CD4-positive, alpha-beta T cell (primary cell): ENCODE measurements around the gene BRD3. TPM values are rescaled to one million over a fixed set of nuclear protein-coding genes. Genes with fewer than 3 reads are reported as not detected.

Experiments
- ATAC-seq: fragments of 200-7000 bp; cut with Tn5 transposase; one replicate; pipeline ENCODE4 v1.10.0; 2022; ENCODE audit warnings: mild to moderate bottlenecking; ENCODE audit not compliant: poor library complexity
- CTCF ChIA-PET: fragments of 350-600 bp; sonication (Branson Sonifier 250); formaldehyde crosslinking; loops from one replicate; lab custom pipeline; 2021; ENCODE audit warnings: antibody characterized with exemption, inconsistent platforms; lab: Charles Lee
- POLR2A ChIA-PET: fragments of 350-600 bp; sonication (Branson Sonifier 250); formaldehyde crosslinking; loops from one replicate; lab custom pipeline; 2021; ENCODE audit warnings: antibody characterized with exemption, inconsistent platforms; lab: Charles Lee
- DNase-seq, 14 experiments: peaks; one replicate each; pipeline ENCODE4 v3.0.0-alpha.2; 2013 to 2020; ENCODE audit warnings: mixed read lengths in 2 of 14
- H3K27ac ChIP-seq, 2 donors: one replicate each; pipeline versions ENCODE4 v1.5.1 to v1.7.0; 2013; ENCODE audit warnings: low read length in 2 of 2, low read depth in 1 of 2, mild to moderate bottlenecking in 1 of 2
- H3K27me3 ChIP-seq, 2 experiments: 1 replicate in 1 of 2; 2 replicates in 1 of 2; pipeline versions ENCODE4 v1.6.1 to v1.7.0; 2013; ENCODE audit warnings: low read length in 2 of 2, control low read depth in 1 of 2, mild to moderate bottlenecking in 1 of 2, moderate library complexity in 1 of 2; ENCODE audit not compliant: insufficient read depth in 2 of 2, control insufficient read depth in 1 of 2
- H3K36me3 ChIP-seq: one replicate; pipeline ENCODE4 v1.6.1; 2013; ENCODE audit warnings: low read length, control low read depth; ENCODE audit not compliant: insufficient read depth
- H3K4me1 ChIP-seq: one replicate; pipeline ENCODE4 v1.6.1; 2013; ENCODE audit warnings: low read length, control low read depth; ENCODE audit not compliant: insufficient read depth
- H3K4me3 ChIP-seq: one replicate; pipeline ENCODE4 v1.5.1; 2013; ENCODE audit warnings: mild to moderate bottlenecking, low read length, moderate library complexity
- H3K9me3 ChIP-seq, 2 experiments: 1 replicate in 1 of 2; 2 replicates in 1 of 2; pipeline versions ENCODE4 v1.6.1 to v1.7.0; 2013; ENCODE audit warnings: low read length in 2 of 2, mild to moderate bottlenecking in 2 of 2, control low read depth in 1 of 2, moderate library complexity in 1 of 2; ENCODE audit not compliant: control insufficient read depth in 1 of 2, insufficient read depth in 1 of 2
- H3K27ac Mint-ChIP-seq: one replicate; pipeline ENCODE4 v1.8.0; 2020; ENCODE audit warnings: mixed read lengths
- H3K27me3 Mint-ChIP-seq: one replicate; pipeline ENCODE4 v1.8.0; 2021; ENCODE audit warnings: mixed read lengths
- H3K36me3 Mint-ChIP-seq: one replicate; pipeline ENCODE4 v1.8.0; 2021; ENCODE audit warnings: low read depth, mixed read lengths
- H3K4me1 Mint-ChIP-seq: one replicate; pipeline ENCODE4 v1.8.0; 2021; ENCODE audit warnings: low read depth, mixed read lengths
- H3K4me3 Mint-ChIP-seq: one replicate; pipeline ENCODE4 v1.8.0; 2020; ENCODE audit warnings: mild to moderate bottlenecking, mixed read lengths
- H3K9me3 Mint-ChIP-seq: one replicate; pipeline ENCODE4 v1.8.0; 2020; ENCODE audit warnings: mixed read lengths
- intact Hi-C, 2 experiments: fragments of 100-400 bp; cut with DNase I in 1 of 2; cut with micrococcal nuclease in 1 of 2; formaldehyde crosslinking; loops; one replicate each; pipeline versions ENCODE4 v1.15.1 to v1.9.0; 2023 to 2025; cut with DNase I, micrococcal nuclease
- total RNA-seq, 174 experiments: library from RNA in 2 of 174; stranded (reverse) in 2 of 174; gene quantifications; one replicate each; pipeline ENCODE4 v1.2.3 and lab custom pipeline; 2021 to 2026
- TF ChIP-seq, protein P1 (sequence below): fragments of 200-600 bp; IDR thresholded peaks from one replicate; pipeline ENCODE4 v1.8.0; 2022; ENCODE audit warnings: antibody characterized with exemption, mild to moderate bottlenecking

BRD3 gene
- total RNA-seq, 2 experiments from 2014 or later, result 26.7 to 29.0 TPM

GRCh38 chr9:133995012-133995896 is 72.6 kb downstream of the BRD3 start:
- DNase-seq, result no peak
- no peak for ATAC-seq
- intact Hi-C loops, result loop anchor here (2.0 to 10.0 kb wide), 3 partner anchors 76 to 460 kb away; partner anchors contain the start of gene ADAMTSL2 (in 1 of the 2)

GRCh38 chr9:133994353-133995011 is 73.3 kb downstream of the BRD3 start:
- intact Hi-C loops, result loop anchor here (1.0 to 10.0 kb wide), 6 partner anchors 76 to 462 kb away; partner anchors contain the start of gene ADAMTSL2 (in 2 of the 2)

More at GRCh38 chr9:133995012-133995896, 72.6 kb downstream of the BRD3 start:
- Mint-ChIP-seq H3K27me3 (peaks cover 8% of the 10 kb centered on the region), H3K36me3 (no peaks in the 10 kb centered on the region), H3K9me3 (no peaks in the 10 kb centered on the region), H3K4me3 (peak overlapping the region; percentile 56), H3K4me1 (no peaks in the 10 kb centered on the region), H3K27ac (no peak overlapping the region)
- H3K4me3 ChIP-seq, result no peak overlapping the region
- CTCF ChIA-PET, result interaction anchor here (2.4 to 2.5 kb wide), 2 partner anchors 30 to 213 kb away, joined by 10 to 20 read pairs; partner anchors contain the start of gene BRD3OS
- TF ChIP-seq, protein P1, sequence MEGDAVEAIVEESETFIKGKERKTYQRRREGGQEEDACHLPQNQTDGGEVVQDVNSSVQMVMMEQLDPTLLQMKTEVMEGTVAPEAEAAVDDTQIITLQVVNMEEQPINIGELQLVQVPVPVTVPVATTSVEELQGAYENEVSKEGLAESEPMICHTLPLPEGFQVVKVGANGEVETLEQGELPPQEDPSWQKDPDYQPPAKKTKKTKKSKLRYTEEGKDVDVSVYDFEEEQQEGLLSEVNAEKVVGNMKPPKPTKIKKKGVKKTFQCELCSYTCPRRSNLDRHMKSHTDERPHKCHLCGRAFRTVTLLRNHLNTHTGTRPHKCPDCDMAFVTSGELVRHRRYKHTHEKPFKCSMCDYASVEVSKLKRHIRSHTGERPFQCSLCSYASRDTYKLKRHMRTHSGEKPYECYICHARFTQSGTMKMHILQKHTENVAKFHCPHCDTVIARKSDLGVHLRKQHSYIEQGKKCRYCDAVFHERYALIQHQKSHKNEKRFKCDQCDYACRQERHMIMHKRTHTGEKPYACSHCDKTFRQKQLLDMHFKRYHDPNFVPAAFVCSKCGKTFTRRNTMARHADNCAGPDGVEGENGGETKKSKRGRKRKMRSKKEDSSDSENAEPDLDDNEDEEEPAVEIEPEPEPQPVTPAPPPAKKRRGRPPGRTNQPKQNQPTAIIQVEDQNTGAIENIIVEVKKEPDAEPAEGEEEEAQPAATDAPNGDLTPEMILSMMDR, result no peak
- H3K36me3 ChIP-seq, result no peaks in the 10 kb centered on the region
- no peak overlapping the region for H3K27ac ChIP-seq
- POLR2A ChIA-PET, result no interaction called here
- peaks cover 6% of the 10 kb centered on the region in 2 experiments for H3K27me3 ChIP-seq
- H3K9me3 ChIP-seq, result peaks cover 0 to 3% of the 10 kb centered on the region in 2 experiments
- H3K4me1 ChIP-seq, result peaks cover 29% of the 10 kb centered on the region

More at GRCh38 chr9:133994353-133995011, 73.3 kb downstream of the BRD3 start:
- DNase-seq, result peak; percentile 53 to 84 (median 70)
- no peak overlapping the region for H3K27ac Mint-ChIP-seq
- H3K36me3 Mint-ChIP-seq, result no peaks in the 10 kb centered on the region
- H3K9me3 ChIP-seq, result peaks cover 0 to 3% of the 10 kb centered on the region in 2 experiments
- no peaks in the 10 kb centered on the region for H3K9me3 Mint-ChIP-seq
- no peaks in the 10 kb centered on the region for H3K4me1 Mint-ChIP-seq
- peaks cover 12% of the 10 kb centered on the region for H3K27me3 Mint-ChIP-seq
- H3K36me3 ChIP-seq, result no peaks in the 10 kb centered on the region
- no peak overlapping the region for H3K27ac ChIP-seq
- TF ChIP-seq, protein P1, result peak; percentile 95
- no peak overlapping the region for H3K4me3 ChIP-seq
- CTCF ChIA-PET, result interaction anchor here (0.9 to 2.5 kb wide), 6 partner anchors 27 to 251 kb away, joined by 3 to 20 read pairs (median 6); partner anchors contain the start of gene BRD3OS
- POLR2A ChIA-PET, result interaction anchor here (1.8 kb wide), 1 partner anchor 213 kb away, joined by 12 read pairs; no protein-coding TSS in a partner anchor
- H3K4me1 ChIP-seq, result peaks cover 29% of the 10 kb centered on the region
- H3K4me3 Mint-ChIP-seq, result peak overlapping the region; percentile 75
- ATAC-seq, result peak; percentile 54
- H3K27me3 ChIP-seq, result peaks cover 6 to 7% of the 10 kb centered on the region in 2 experiments
